Endothelial cell of umbilical vein (primary cell): ENCODE results near the gene HAT1. TPM values are rescaled to one million over a fixed set of nuclear protein-coding genes. Genes with fewer than 3 reads are reported as not detected.

Source experiments
- BruUV-seq: library from RNA; stranded (reverse); fragments of 400-500 nt; replicated peaks from 2 replicates; lab custom pipeline; 2021; lab: Mats Ljungman, UMichigan
- CTCF ChIA-PET: fragments of 300-600, 350-600 bp; sonication (Branson Sonifier 250); formaldehyde crosslinking; loops from one replicate; lab custom pipeline; 2021; ENCODE audit warnings: antibody characterized with exemption, inconsistent platforms; lab: Charles Lee
- POLR2A ChIA-PET: fragments of 300-600, 350-600 bp; sonication (Branson Sonifier 250); formaldehyde crosslinking; loops from one replicate; lab custom pipeline; 2021; ENCODE audit warnings: antibody characterized with exemption, inconsistent platforms; lab: Charles Lee
- DNase-seq: peaks from one replicate; pipeline ENCODE4 v3.0.0-alpha.2; 2011; ENCODE audit warnings: low read depth, low spot score
- FAIRE-seq: peaks from 2 replicates; lab custom pipeline; 2011; peaks lifted over from hg19 to GRCh38; lab: Jason Lieb, UNC
- H2AFZ ChIP-seq: 2 replicates; pipeline ENCODE4 v1.6.0; 2012; ENCODE audit warnings: low read depth, low read length, control low read depth, inconsistent platforms
- H3K27ac ChIP-seq: 2 replicates; pipeline ENCODE4 v1.5.1; 2011; ENCODE audit warnings: low read depth, mild to moderate bottlenecking, control low read depth, low read length, moderate library complexity; ENCODE audit not compliant: insufficient read depth
- H3K27me3 ChIP-seq, 2 experiments: 2 replicates each; pipeline versions ENCODE4 v1.6.0 to v1.6.1; 2011; ENCODE audit warnings: low read length in 2 of 2, mixed read lengths in 1 of 2; ENCODE audit not compliant: control insufficient read depth in 2 of 2, insufficient read depth in 2 of 2
- H3K36me3 ChIP-seq, 2 experiments: 2 replicates in 1 of 2; 3 replicates in 1 of 2; pipeline ENCODE4 v1.5.1; 2011; ENCODE audit warnings: low read length in 2 of 2, mild to moderate bottlenecking in 1 of 2, moderate library complexity in 1 of 2; ENCODE audit not compliant: control insufficient read depth in 2 of 2, insufficient read depth in 2 of 2; ENCODE audit errors: extremely low read depth in 1 of 2
- H3K4me1 ChIP-seq: 3 replicates; pipeline ENCODE4 v1.5.1; 2011; ENCODE audit warnings: mild to moderate bottlenecking, low read length; ENCODE audit not compliant: control insufficient read depth, insufficient read depth; ENCODE audit errors: extremely low read depth
- H3K4me2 ChIP-seq: 2 replicates; pipeline ENCODE4 v1.6.1; 2011; ENCODE audit warnings: low read length, control low read depth, mixed read lengths; ENCODE audit not compliant: insufficient read depth
- H3K4me3 ChIP-seq, 3 experiments: fragments of 200-600 bp in 1 of 3; sonication (generic), shearing (Covaris generic) in 1 of 3; replicated peaks in 1 of 3; 2 replicates each; pipeline ENCODE4 v1.5.1; 2011 to 2016; ENCODE audit warnings: control low read depth in 3 of 3, low read length in 3 of 3, mild to moderate bottlenecking in 2 of 3, inconsistent platforms in 1 of 3, low read depth in 1 of 3, moderate library complexity in 1 of 3; ENCODE audit not compliant: insufficient read depth in 1 of 3
- H3K79me2 ChIP-seq: 2 replicates; pipeline ENCODE4 v1.6.0; 2012; ENCODE audit warnings: low read length, inconsistent platforms; ENCODE audit not compliant: control insufficient read depth, insufficient read depth
- H3K9ac ChIP-seq: replicated peaks from 2 replicates; pipeline ENCODE3; 2011; ENCODE audit warnings: low read length, control low read depth; ENCODE audit not compliant: insufficient read depth; ENCODE audit errors: extremely low read depth
- H3K9me1 ChIP-seq: replicated peaks from 3 replicates; pipeline ENCODE4 v1.6.0; 2011; ENCODE audit warnings: mild to moderate bottlenecking, low read length; ENCODE audit not compliant: control insufficient read depth, insufficient read depth; ENCODE audit errors: extremely low read depth
- H3K9me3 ChIP-seq: replicated peaks from 2 replicates; pipeline ENCODE4 v1.5.1; 2012; ENCODE audit warnings: low read length, inconsistent platforms; ENCODE audit not compliant: control insufficient read depth, insufficient read depth
- H4K20me1 ChIP-seq: replicated peaks from 2 replicates; pipeline ENCODE3; 2011; ENCODE audit warnings: mild to moderate bottlenecking, low read length; ENCODE audit not compliant: control insufficient read depth, insufficient read depth; ENCODE audit errors: extremely low read depth
- CTCF ChIP-seq, 2 donors: IDR thresholded peaks; 1 replicate in 1 of 2; 2 replicates in 1 of 2; pipeline ENCODE4 v1.5.1; 2011; ENCODE audit warnings: low read length in 2 of 2, mild to moderate bottlenecking in 2 of 2, moderate library complexity in 2 of 2, control low read depth in 1 of 2, inconsistent platforms in 1 of 2, low read depth in 1 of 2; ENCODE audit not compliant: insufficient read depth in 1 of 2; ENCODE audit errors: extremely low read depth in 1 of 2
- EZH2 ChIP-seq: IDR thresholded peaks from 2 replicates; pipeline ENCODE4 v1.6.1; 2012; ENCODE audit warnings: borderline replicate concordance, low read depth, mild to moderate bottlenecking, moderate library complexity, low read length, inconsistent platforms; ENCODE audit not compliant: severe bottlenecking
- FOS ChIP-seq: IDR thresholded peaks from 2 replicates; pipeline ENCODE4 v1.6.1; 2011; ENCODE audit warnings: mild to moderate bottlenecking, low read length, moderate library complexity, borderline replicate concordance; ENCODE audit not compliant: insufficient read depth
- GATA2 ChIP-seq: IDR thresholded peaks from 2 replicates; pipeline ENCODE4 v1.7.0; 2011; ENCODE audit warnings: low read depth, mild to moderate bottlenecking, moderate library complexity, mixed read lengths, low read length; ENCODE audit not compliant: insufficient read length, insufficient read depth
- JUN ChIP-seq: IDR thresholded peaks from 2 replicates; pipeline ENCODE4 v1.6.1; 2011; ENCODE audit warnings: borderline replicate concordance, low read depth; ENCODE audit not compliant: insufficient read length, insufficient read depth
- POLR2A ChIP-seq: IDR thresholded peaks from 2 replicates; pipeline ENCODE4 v1.6.1; 2012; ENCODE audit warnings: low read depth, mild to moderate bottlenecking, control low read depth, low read length
- POLR2AphosphoS5 ChIP-seq: IDR thresholded peaks from 2 replicates; pipeline ENCODE4 v1.6.1; 2012; ENCODE audit warnings: low read depth, mild to moderate bottlenecking, control low read depth, low read length, moderate library complexity; ENCODE audit not compliant: insufficient read depth
- dilution Hi-C: fragments of 300-500 bp; cut with MboI; formaldehyde crosslinking; loops from one replicate; pipeline ENCODE4 v1.15.0; 2019; ENCODE audit warnings: low sequenced_read_pairs; ENCODE audit not compliant: extremely low pct_ligation_motif_present
- intact Hi-C: fragments of 100-400 bp; cut with micrococcal nuclease; formaldehyde crosslinking; loops from one replicate; pipeline ENCODE4 v1.10.0; 2022
- polyA plus RNA-seq, 4 experiments: library from polyadenylated mRNA; depleted of rRNA in 3 of 4; stranded (reverse) in 3 of 4; unstranded in 1 of 4; fragments of >200 nt; gene quantifications; 2 replicates each; pipeline versions ENCODE4 v1.2.1 to v1.2.3, GENCODE V29; 2011 to 2012; ENCODE audit warnings: missing spikeins in 1 of 4
- total RNA-seq: library from RNA; stranded (reverse); gene quantifications from 2 replicates; pipeline ENCODE4 v1.2.3, GENCODE V29; 2021
- TF ChIP-seq, protein P1 (sequence below): IDR thresholded peaks from 2 replicates; pipeline ENCODE4 v1.6.1; 2011; ENCODE audit not compliant: insufficient read depth, insufficient read length

The HAT1 gene
- total and polyA plus RNA-seq, 2 donors (not counting 3 experiments of a cell fraction or from before 2014, with no cell fraction given) = 27.4 to 50.3 TPM

GRCh38 chr2:172011812-172012575, 89.7 kb downstream of the HAT1 start:
- ChIA-PET CTCF (interaction anchor here (1.2 kb wide), 1 partner anchor 9 kb away, joined by 4 read pairs; no protein-coding TSS in a partner anchor), POLR2A (no interaction called here)
- H3K4me3 ChIP-seq = no peak overlapping the region
- no peak overlapping the region for H3K9ac ChIP-seq
- H3K4me1 ChIP-seq = no peaks in the 10 kb centered on the region
- no peaks in the 10 kb centered on the region for H3K9me1 ChIP-seq
- FAIRE-seq (no peak), DNase-seq (no peak)
- intact Hi-C loops (no loop called here), dilution Hi-C loops (no loop called here)
- H4K20me1 ChIP-seq = no peaks in the 10 kb centered on the region
- H3K4me2 ChIP-seq = no peak overlapping the region
- no peaks in the 10 kb centered on the region for H3K27me3 ChIP-seq
- no peaks in the 10 kb centered on the region for H3K79me2 ChIP-seq
- H2AFZ ChIP-seq = no peak overlapping the region
- TF ChIP-seq, protein P1, sequence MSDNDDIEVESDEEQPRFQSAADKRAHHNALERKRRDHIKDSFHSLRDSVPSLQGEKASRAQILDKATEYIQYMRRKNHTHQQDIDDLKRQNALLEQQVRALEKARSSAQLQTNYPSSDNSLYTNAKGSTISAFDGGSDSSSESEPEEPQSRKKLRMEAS = no peak
- no peak for TF ChIP-seq GATA2
- no peak for TF ChIP-seq FOS
- TF ChIP-seq JUN = no peak
- no peak for TF ChIP-seq POLR2AphosphoS5
- no peak for TF ChIP-seq CTCF (IDR thresholded peaks at IDR 0.05; ENCODE audit: extremely low read depth in 1 of 2, insufficient read depth in 1 of 2, low read depth in 1 of 2, low read length in 2 of 2)
- no peak for TF ChIP-seq EZH2
- TF ChIP-seq POLR2A = no peak
- no peak overlapping the region for H3K27ac ChIP-seq
- H3K36me3 ChIP-seq = no peaks in the 10 kb centered on the region
- no peaks in the 10 kb centered on the region for H3K9me3 ChIP-seq
- BruUV-seq = no TSS peak
